ENCODE measurements around the gene SERPINB10.

The SERPINB10 gene

DNA sequence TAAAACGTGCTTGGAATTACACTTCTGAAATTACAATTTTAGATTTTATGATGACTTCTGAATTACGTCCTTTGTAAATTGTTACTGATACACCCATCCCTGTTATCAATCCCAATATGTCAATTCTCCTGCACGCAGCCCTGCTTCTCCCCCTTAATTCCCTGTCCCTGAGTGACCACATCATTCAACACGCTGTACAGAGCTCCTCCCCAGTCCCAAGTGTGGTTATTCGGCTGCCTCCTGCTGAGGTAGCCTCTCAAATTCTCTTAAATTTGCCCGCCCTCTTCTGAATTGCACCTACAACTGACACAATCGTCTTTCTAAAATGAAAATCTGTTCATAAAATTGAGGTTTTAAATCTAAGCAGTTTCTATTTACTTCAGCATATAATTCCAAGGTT is 72.3 kb downstream of the SERPINB10 start:
- DNase-seq (ENCODE audit: low read depth in 2 of 3, low spot score in 1 of 3): no peak

DNA sequence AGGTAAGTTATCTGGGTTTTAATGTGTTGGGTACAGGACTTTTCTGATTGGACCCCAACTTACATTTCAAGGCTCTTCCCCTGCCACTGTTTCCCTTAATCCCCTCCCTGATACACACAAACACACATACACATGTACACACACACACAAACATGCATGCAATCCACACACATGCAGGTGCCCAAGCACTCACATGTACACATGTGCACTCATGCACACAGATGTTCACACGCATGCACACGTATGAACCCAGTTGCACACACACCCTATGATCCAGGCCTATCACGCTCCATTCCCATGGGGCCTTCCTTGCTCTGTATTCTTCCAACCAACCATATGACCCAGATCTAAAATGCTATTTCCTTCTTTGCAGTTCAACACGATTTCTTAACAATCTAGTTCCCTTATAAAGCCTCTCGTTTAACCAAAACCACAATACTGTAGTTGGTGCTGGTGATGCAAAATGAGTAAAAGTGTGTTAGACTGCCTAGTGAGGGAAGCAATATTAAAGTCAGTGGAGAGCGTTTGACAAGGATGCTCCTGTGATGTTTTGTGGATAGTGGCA is 73.2 kb downstream of the SERPINB10 start:
- DNase-seq (ENCODE audit: low read depth in 2 of 3, low spot score in 1 of 3): no peak

DNA sequence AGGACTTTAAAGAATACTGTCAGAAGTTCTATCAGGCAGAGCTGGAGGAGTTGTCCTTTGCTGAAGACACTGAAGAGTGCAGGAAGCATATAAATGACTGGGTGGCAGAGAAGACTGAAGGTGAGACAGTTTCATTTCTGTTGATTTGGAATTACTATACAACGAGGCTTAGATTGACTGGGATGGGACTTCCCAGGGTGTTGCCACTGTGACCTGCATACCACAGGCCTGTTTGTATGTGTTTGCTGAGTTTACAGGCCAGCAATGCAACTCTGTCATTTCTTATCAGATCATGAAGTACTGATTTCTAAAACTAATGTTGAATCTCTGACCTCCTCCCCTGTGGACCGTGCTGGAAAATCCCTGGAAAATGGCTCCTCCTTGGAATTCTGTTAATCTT is 74.0 kb downstream of the SERPINB10 start:
- no peak for DNase-seq (ENCODE audit: low read depth in 2 of 3, low spot score in 1 of 3)

DNA sequence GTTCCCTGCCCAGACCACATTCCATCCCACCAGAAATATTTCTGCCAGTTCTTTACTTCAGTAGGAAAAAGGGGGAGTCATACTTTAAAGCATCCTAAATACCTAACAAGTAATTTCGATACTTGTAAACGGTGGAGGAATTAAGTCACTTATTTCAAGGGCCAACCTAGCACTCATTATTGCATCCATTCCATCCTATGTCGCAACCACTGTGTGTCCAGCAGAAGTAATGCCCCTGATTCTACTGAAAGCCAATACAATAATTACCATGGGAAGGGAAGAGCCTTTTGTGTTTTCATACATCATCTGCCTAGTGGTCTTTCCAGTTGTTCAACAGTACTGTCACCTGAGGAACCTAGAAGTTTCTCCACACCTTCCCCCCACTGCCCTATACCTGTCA is 74.6 kb downstream of the SERPINB10 start:
- DNase-seq (ENCODE audit: low read depth in 2 of 3, low spot score in 1 of 3): no peak
